RPMI7951 (cell line): ENCODE measurements around the gene SMIM43. TPM values are rescaled to one million over a fixed set of nuclear protein-coding genes. Genes with fewer than 3 reads are reported as not detected.
"Not testable (repeated sequence)": the region's sequence is repeated elsewhere in the genome, so short reads cannot be mapped to it uniquely, and the experiment has no call there.

ENCODE experiments used
- DNase-seq: peaks from one replicate; pipeline ENCODE4 v3.0.0-alpha.2; 2012; ENCODE audit warnings: low read depth
- total RNA-seq: library from RNA; depleted of rRNA; stranded (reverse); fragments of >200 nt; shearing (Covaris generic); gene quantifications from 2 replicates; pipeline ENCODE4 v1.2.3, GENCODE V29; 2014; rRNA removed

Gene SMIM43
- total RNA-seq, 1 experiment from 2014 or later, result not detected

GRCh38 chr4:121736735-121737351 lies 28.1 kb downstream of the SMIM43 start:
- DNase-seq, result peak; percentile 62

- no peak for DNase-seq
Measured at GRCh38 chr4:121734571-121734970, 30.4 kb downstream of the SMIM43 start.

- DNase-seq, result no peak
Measured at GRCh38 chr4:121733942-121734341, 31.0 kb downstream of the SMIM43 start.

GRCh38 chr4:121729753-121730152 lies 35.2 kb downstream of the SMIM43 start:
- DNase-seq, result not testable (repeated sequence)

- DNase-seq, result peak; percentile 66
Measured at GRCh38 chr4:121728798-121729226, 36.2 kb downstream of the SMIM43 start.

- DNase-seq, result peak; percentile 64
Measured at GRCh38 chr4:121728066-121728465, 36.9 kb downstream of the SMIM43 start.

GRCh38 chr4:121726642-121727268 lies 38.2 kb downstream of the SMIM43 start:
- peak; percentile 65 for DNase-seq

GRCh38 chr4:121724671-121725070 lies 40.3 kb downstream of the SMIM43 start:
- DNase-seq, result no peak

GRCh38 chr4:121721700-121722099 lies 43.3 kb downstream of the SMIM43 start:
- no peak for DNase-seq

GRCh38 chr4:121720109-121720508 lies 44.9 kb downstream of the SMIM43 start:
- DNase-seq, result no peak

GRCh38 chr4:121717680-121718237 lies 47.2 kb downstream of the SMIM43 start:
- no peak for DNase-seq

- DNase-seq, result no peak
Measured at GRCh38 chr4:121714548-121714947, 50.4 kb downstream of the SMIM43 start.

GRCh38 chr4:121712783-121713182 lies 52.2 kb downstream of the SMIM43 start:
- DNase-seq, result no peak

- DNase-seq, result no peak
Measured at GRCh38 chr4:121712001-121712651, 52.8 kb downstream of the SMIM43 start.

GRCh38 chr4:121711263-121712000 lies 53.5 kb downstream of the SMIM43 start:
- DNase-seq, result peak; percentile 97

GRCh38 chr4:121709766-121710405 lies 55.1 kb downstream of the SMIM43 start:
- DNase-seq, result no peak

Other genes with a start within 250 kb of the SMIM43 start
- gene ANXA5, start 68.2 kb downstream of the SMIM43 start, total RNA-seq, result 393 and 478 TPM in 2 replicates
- gene EXOSC9, start 36.2 kb upstream of the SMIM43 start, total RNA-seq, result 43.9 and 45.5 TPM in 2 replicates
- gene CCNA2, start 58.7 kb upstream of the SMIM43 start, total RNA-seq, result 187 and 194 TPM in 2 replicates
- 13.9 and 15.4 TPM in 2 replicates for gene BBS7, start 105.3 kb upstream of the SMIM43 start, total RNA-seq
- gene TRPC3, start 186.9 kb upstream of the SMIM43 start, total RNA-seq, result not detected in 2 replicates